Astrocyte (in vitro differentiated cells and primary cell): ENCODE data around the gene PTPMT1. TPM values are rescaled to one million over a fixed set of nuclear protein-coding genes. Genes with fewer than 3 reads are reported as not detected.

ENCODE experiments used
- DNase-seq: peaks from one replicate; pipeline ENCODE4 v3.0.0-alpha.2; 2010; ENCODE audit warnings: low read depth
- FAIRE-seq: peaks from 2 replicates; lab custom pipeline; 2011; peaks lifted over from hg19 to GRCh38; lab: Jason Lieb, UNC
- H2AFZ ChIP-seq: 2 replicates; pipeline ENCODE4 v1.6.0; 2012; ENCODE audit warnings: low read depth, low read length, inconsistent platforms
- H3K27ac ChIP-seq: 2 replicates; pipeline ENCODE4 v1.5.1; 2011; ENCODE audit warnings: low read depth, low read length, inconsistent platforms
- H3K27me3 ChIP-seq: 2 replicates; pipeline ENCODE4 v1.6.0; 2011; ENCODE audit warnings: low read length, inconsistent platforms; ENCODE audit not compliant: insufficient read depth
- H3K36me3 ChIP-seq: 2 replicates; pipeline ENCODE4 v1.5.1; 2011; ENCODE audit warnings: low read length, inconsistent platforms; ENCODE audit not compliant: insufficient read depth
- H3K4me1 ChIP-seq: 2 replicates; pipeline ENCODE4 v1.5.1; 2011; ENCODE audit warnings: low read length, inconsistent platforms; ENCODE audit not compliant: insufficient read depth
- H3K4me2 ChIP-seq: 2 replicates; pipeline ENCODE4 v1.6.0; 2012; ENCODE audit warnings: low read length, inconsistent platforms
- H3K4me3 ChIP-seq: 2 replicates; pipeline ENCODE4 v1.5.1; 2011; ENCODE audit warnings: low read depth, mild to moderate bottlenecking, low read length, inconsistent platforms; ENCODE audit not compliant: insufficient read depth
- H3K79me2 ChIP-seq: 2 replicates; pipeline ENCODE4 v1.6.0; 2012; ENCODE audit warnings: mild to moderate bottlenecking, low read length, inconsistent platforms; ENCODE audit not compliant: insufficient read depth
- H3K9ac ChIP-seq: 2 replicates; pipeline ENCODE4 v1.6.0; 2012; ENCODE audit warnings: mild to moderate bottlenecking, low read length, inconsistent platforms
- H3K9me3 ChIP-seq: 2 replicates; pipeline ENCODE4 v1.5.1; 2012; ENCODE audit warnings: low read depth, mild to moderate bottlenecking, low read length, inconsistent platforms; ENCODE audit not compliant: insufficient read depth
- H4K20me1 ChIP-seq: 2 replicates; pipeline ENCODE4 v1.6.0; 2012; ENCODE audit warnings: low read length, inconsistent platforms; ENCODE audit not compliant: insufficient read depth
- H3K27ac Mint-ChIP-seq: one replicate; pipeline ENCODE4 v1.8.0; 2021; ENCODE audit warnings: mild to moderate bottlenecking, mixed read lengths; ENCODE audit not compliant: unreplicated experiment
- H3K27me3 Mint-ChIP-seq: one replicate; pipeline ENCODE4 v1.8.0; 2021; ENCODE audit warnings: low read depth, mixed read lengths; ENCODE audit not compliant: unreplicated experiment
- H3K36me3 Mint-ChIP-seq: one replicate; pipeline ENCODE4 v1.8.0; 2021; ENCODE audit warnings: low read depth, mixed read lengths; ENCODE audit not compliant: unreplicated experiment
- H3K4me1 Mint-ChIP-seq: one replicate; pipeline ENCODE4 v1.8.0; 2021; ENCODE audit warnings: low read depth, mixed read lengths; ENCODE audit not compliant: unreplicated experiment
- H3K4me3 Mint-ChIP-seq: one replicate; pipeline ENCODE4 v1.8.0; 2021; ENCODE audit warnings: mild to moderate bottlenecking, moderate library complexity, mixed read lengths; ENCODE audit not compliant: unreplicated experiment
- H3K9me3 Mint-ChIP-seq: one replicate; pipeline ENCODE4 v1.8.0; 2021; ENCODE audit warnings: mild to moderate bottlenecking, mixed read lengths; ENCODE audit not compliant: unreplicated experiment
- EZH2 ChIP-seq: IDR thresholded peaks from 2 replicates; pipeline ENCODE4 v1.6.1; 2012; ENCODE audit warnings: mild to moderate bottlenecking, low read length, inconsistent platforms; ENCODE audit not compliant: insufficient read depth
- total RNA-seq: library from RNA; stranded (reverse); gene quantifications from 2 replicates; pipeline ENCODE4 v1.2.1, GENCODE V29; 2021
- TF ChIP-seq, protein P1 (sequence below): IDR thresholded peaks from 2 replicates; pipeline ENCODE4 v1.5.1; 2011; ENCODE audit warnings: low read depth, mild to moderate bottlenecking, inconsistent platforms, low read length, moderate library complexity; ENCODE audit not compliant: insufficient read depth

The PTPMT1 gene
- total RNA-seq, 1 donor from 2014 or later, result 32.4 TPM

DNA sequence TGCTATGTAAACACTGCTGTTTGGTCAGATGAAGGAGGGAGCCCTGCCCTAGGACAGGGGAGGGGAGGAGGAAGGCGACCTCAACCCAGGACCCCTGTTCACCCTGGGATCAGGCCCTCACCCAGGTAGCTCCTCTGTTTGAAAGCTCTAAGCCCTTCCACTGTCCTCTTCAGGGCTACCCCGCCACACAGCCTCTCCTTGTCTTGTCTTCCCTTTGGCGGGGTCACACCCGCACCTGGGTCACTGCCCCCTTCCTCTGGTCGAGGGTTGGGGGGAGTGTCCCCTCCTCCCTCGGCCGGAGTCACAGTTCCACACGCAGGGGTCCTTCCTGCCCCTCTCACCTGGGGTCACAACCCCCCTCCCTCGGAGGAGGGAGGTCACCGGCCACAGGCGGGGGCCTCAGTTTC lies 463 bp upstream of the PTPMT1 start:
- no peaks in the 10 kb centered on the region for H3K27me3 Mint-ChIP-seq
- H3K4me1 Mint-ChIP-seq, result no peaks in the 10 kb centered on the region
- peak overlapping the region; percentile 92 for H3K4me3 ChIP-seq
- H3K36me3 ChIP-seq, result peaks cover 3% of the 10 kb centered on the region
- peaks cover 41% of the 10 kb centered on the region for H3K79me2 ChIP-seq
- FAIRE-seq, result no peak
- H3K4me3 Mint-ChIP-seq, result peak overlapping the region; percentile 82
- H3K9ac ChIP-seq, result peak overlapping the region; percentile 93
- no peaks in the 10 kb centered on the region for H4K20me1 ChIP-seq
- H3K4me1 ChIP-seq, result peaks cover 7% of the 10 kb centered on the region
- H3K36me3 Mint-ChIP-seq, result peaks cover 5% of the 10 kb centered on the region
- peak overlapping the region; percentile 70 for H3K27ac ChIP-seq
- peak overlapping the region; percentile 26 for H3K27ac Mint-ChIP-seq
- peak overlapping the region; percentile 97 for H3K4me2 ChIP-seq
- no peaks in the 10 kb centered on the region for H3K9me3 Mint-ChIP-seq
- H3K27me3 ChIP-seq, result no peaks in the 10 kb centered on the region
- H2AFZ ChIP-seq, result peak overlapping the region; percentile 92
- no peaks in the 10 kb centered on the region for H3K9me3 ChIP-seq
- DNase-seq, result no peak
- TF ChIP-seq, protein P1, sequence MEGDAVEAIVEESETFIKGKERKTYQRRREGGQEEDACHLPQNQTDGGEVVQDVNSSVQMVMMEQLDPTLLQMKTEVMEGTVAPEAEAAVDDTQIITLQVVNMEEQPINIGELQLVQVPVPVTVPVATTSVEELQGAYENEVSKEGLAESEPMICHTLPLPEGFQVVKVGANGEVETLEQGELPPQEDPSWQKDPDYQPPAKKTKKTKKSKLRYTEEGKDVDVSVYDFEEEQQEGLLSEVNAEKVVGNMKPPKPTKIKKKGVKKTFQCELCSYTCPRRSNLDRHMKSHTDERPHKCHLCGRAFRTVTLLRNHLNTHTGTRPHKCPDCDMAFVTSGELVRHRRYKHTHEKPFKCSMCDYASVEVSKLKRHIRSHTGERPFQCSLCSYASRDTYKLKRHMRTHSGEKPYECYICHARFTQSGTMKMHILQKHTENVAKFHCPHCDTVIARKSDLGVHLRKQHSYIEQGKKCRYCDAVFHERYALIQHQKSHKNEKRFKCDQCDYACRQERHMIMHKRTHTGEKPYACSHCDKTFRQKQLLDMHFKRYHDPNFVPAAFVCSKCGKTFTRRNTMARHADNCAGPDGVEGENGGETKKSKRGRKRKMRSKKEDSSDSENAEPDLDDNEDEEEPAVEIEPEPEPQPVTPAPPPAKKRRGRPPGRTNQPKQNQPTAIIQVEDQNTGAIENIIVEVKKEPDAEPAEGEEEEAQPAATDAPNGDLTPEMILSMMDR, result no peak
- no peak for TF ChIP-seq EZH2

GRCh38 chr11:47566149-47566698 lies 825 bp downstream of the PTPMT1 start:
- DNase-seq, result no peak
- H3K27me3 Mint-ChIP-seq, result no peaks in the 10 kb centered on the region
- peaks cover 3% of the 10 kb centered on the region for H3K36me3 ChIP-seq
- H3K9ac ChIP-seq, result peak overlapping the region; percentile 93
- peak overlapping the region; percentile 97 for H3K4me2 ChIP-seq
- H4K20me1 ChIP-seq, result peaks cover 7% of the 10 kb centered on the region
- no peak for FAIRE-seq
- H3K27me3 ChIP-seq, result no peaks in the 10 kb centered on the region
- peak overlapping the region; percentile 83 for H3K4me3 Mint-ChIP-seq
- H3K27ac Mint-ChIP-seq, result no peak overlapping the region
- no peak for TF ChIP-seq EZH2
- TF ChIP-seq, protein P1, result no peak
- no peaks in the 10 kb centered on the region for H3K9me3 ChIP-seq
- H3K27ac ChIP-seq, result peak overlapping the region; percentile 70
- H3K4me3 ChIP-seq, result peak overlapping the region; percentile 92
- H2AFZ ChIP-seq, result peak overlapping the region; percentile 92
- peaks cover 7% of the 10 kb centered on the region for H3K4me1 ChIP-seq
- H3K79me2 ChIP-seq, result peaks cover 54% of the 10 kb centered on the region
- no peaks in the 10 kb centered on the region for H3K9me3 Mint-ChIP-seq
- peaks cover 5% of the 10 kb centered on the region for H3K36me3 Mint-ChIP-seq
- no peaks in the 10 kb centered on the region for H3K4me1 Mint-ChIP-seq

GRCh38 chr11:47569646-47570045 lies 4.2 kb downstream of the PTPMT1 start:
- H3K27me3 ChIP-seq, result no peaks in the 10 kb centered on the region
- H3K9ac ChIP-seq, result no peak overlapping the region
- no peak overlapping the region for H3K27ac Mint-ChIP-seq
- no peaks in the 10 kb centered on the region for H3K4me1 Mint-ChIP-seq
- H3K4me3 ChIP-seq, result no peak overlapping the region
- no peaks in the 10 kb centered on the region for H3K9me3 Mint-ChIP-seq
- TF ChIP-seq EZH2, result no peak
- TF ChIP-seq, protein P1, result no peak
- no peak for DNase-seq
- no peak overlapping the region for H3K4me3 Mint-ChIP-seq
- H2AFZ ChIP-seq, result no peak overlapping the region
- H4K20me1 ChIP-seq, result peaks cover 24% of the 10 kb centered on the region
- peaks cover 20% of the 10 kb centered on the region for H3K36me3 ChIP-seq
- peaks cover 11% of the 10 kb centered on the region for H3K36me3 Mint-ChIP-seq
- H3K27me3 Mint-ChIP-seq, result no peaks in the 10 kb centered on the region
- H3K4me2 ChIP-seq, result no peak overlapping the region
- H3K27ac ChIP-seq, result no peak overlapping the region
- H3K4me1 ChIP-seq, result peaks cover 22% of the 10 kb centered on the region
- no peak for FAIRE-seq
- no peaks in the 10 kb centered on the region for H3K9me3 ChIP-seq
- H3K79me2 ChIP-seq, result peaks cover 70% of the 10 kb centered on the region
